Brain microvascular endothelial cell (primary cell): Measurements from ENCODE around the gene B4GALT5.
"Not testable (repeated sequence)": the region's sequence is repeated elsewhere in the genome, so short reads cannot be mapped to it uniquely, and the experiment has no call there.

Source experiments
- DNase-seq: peaks from one replicate; pipeline ENCODE4 v3.0.0-alpha.2; 2020
- H3K27ac ChIP-seq: fragments of 250-450 bp; sonication (Bioruptor Pico); 2 replicates; pipeline ENCODE4 v1.5.1; 2020; ENCODE audit warnings: mild to moderate bottlenecking, moderate library complexity
- H3K27me3 ChIP-seq: fragments of 250-450 bp; sonication (Bioruptor Pico); replicated peaks from 2 replicates; pipeline ENCODE4 v1.5.1; 2020; ENCODE audit warnings: mild to moderate bottlenecking
- H3K36me3 ChIP-seq: fragments of 250-450 bp; sonication (Bioruptor Pico); replicated peaks from 2 replicates; pipeline ENCODE4 v1.5.1; 2020; ENCODE audit warnings: mild to moderate bottlenecking
- H3K4me3 ChIP-seq: 2 replicates; pipeline ENCODE4 v1.5.1; 2011; ENCODE audit warnings: low read depth, mild to moderate bottlenecking, control low read depth, low read length, moderate library complexity
- CTCF ChIP-seq: IDR thresholded peaks from 2 replicates; pipeline ENCODE4 v1.5.1; 2011; ENCODE audit warnings: low read depth, mild to moderate bottlenecking, moderate library complexity, low read length, control low read depth, inconsistent platforms; ENCODE audit errors: missing control alignments
- in situ Hi-C: cut with HindIII; loops from 2 replicates; pipeline ENCODE4 v1.10.0; 2017; ENCODE audit warnings: low sequenced_read_pairs, low pct_ligation_motif_present

The B4GALT5 gene

GRCh38 chr20:49727894-49728885, 14.5 kb upstream of the B4GALT5 start:
- in situ Hi-C loops: no loop called here
- no peak overlapping the region for H3K4me3 ChIP-seq
- TF ChIP-seq CTCF: no peak
- H3K27me3 ChIP-seq: no peaks in the 10 kb centered on the region
- no peaks in the 10 kb centered on the region for H3K36me3 ChIP-seq
- DNase-seq: no peak
- no peak overlapping the region for H3K27ac ChIP-seq

GRCh38 chr20:49727478-49727877, 13.8 kb upstream of the B4GALT5 start:
- in situ Hi-C loops: no loop called here
- TF ChIP-seq CTCF: no peak
- DNase-seq: no peak
- Histone ChIP-seq H3K27ac (no peak overlapping the region), H3K4me3 (no peak overlapping the region), H3K27me3 (no peaks in the 10 kb centered on the region), H3K36me3 (no peaks in the 10 kb centered on the region)

DNA sequence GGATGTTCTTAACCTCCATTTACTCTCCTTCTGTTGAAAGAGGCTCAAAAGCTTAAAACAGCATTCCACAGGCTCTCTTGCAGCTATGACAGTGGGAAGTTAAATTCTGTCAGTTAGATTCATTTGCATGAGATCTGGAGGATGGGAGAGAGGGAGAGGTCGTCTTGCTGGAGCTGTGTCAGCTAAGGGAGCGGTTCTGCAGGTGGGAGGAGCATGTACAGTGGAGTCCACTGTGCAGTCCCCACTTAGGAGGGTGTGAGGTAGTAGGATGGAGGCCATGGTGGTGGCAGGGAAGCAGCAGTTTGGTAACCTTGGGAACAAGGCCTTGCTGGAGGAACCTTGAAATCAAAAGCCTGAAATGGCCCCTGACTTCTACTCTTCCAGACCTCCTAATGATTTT, 12.0 kb upstream of the B4GALT5 start:
- no peak for DNase-seq
- Histone ChIP-seq H3K36me3 (no peaks in the 10 kb centered on the region), H3K27me3 (no peaks in the 10 kb centered on the region), H3K4me3 (no peak overlapping the region), H3K27ac (no peak overlapping the region)
- no peak for TF ChIP-seq CTCF
- in situ Hi-C loops: no loop called here

DNA sequence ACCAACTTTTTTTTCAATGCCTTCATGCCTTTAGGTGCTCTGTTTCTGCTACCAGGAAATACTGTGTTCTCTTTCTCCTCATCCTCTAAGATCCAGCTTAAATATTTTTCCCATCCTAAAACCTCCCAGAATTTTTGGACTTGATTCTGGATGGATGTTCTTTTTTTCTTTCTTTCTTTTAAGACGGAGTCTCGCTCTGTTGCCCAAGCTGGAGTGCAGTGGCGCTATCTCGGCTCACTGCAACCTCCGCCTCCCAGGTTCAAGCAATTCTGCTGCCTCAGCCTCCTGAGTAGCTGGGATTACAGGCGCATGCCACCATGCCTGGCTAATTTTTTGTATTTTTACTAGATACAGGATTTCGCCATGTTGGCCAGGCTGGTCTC, 11.5 kb upstream of the B4GALT5 start:
- H3K27me3 ChIP-seq, in situ Hi-C loops, H3K36me3 ChIP-seq, H3K4me3 ChIP-seq, H3K27ac ChIP-seq, DNase-seq: not testable (repeated sequence)

GRCh38 chr20:49724408-49725223, 10.9 kb upstream of the B4GALT5 start:
- in situ Hi-C loops: no loop called here
- DNase-seq: no peak
- no peaks in the 10 kb centered on the region for H3K27me3 ChIP-seq
- H3K27ac ChIP-seq: no peak overlapping the region
- TF ChIP-seq CTCF: no peak
- H3K36me3 ChIP-seq: no peaks in the 10 kb centered on the region
- no peak overlapping the region for H3K4me3 ChIP-seq

DNA sequence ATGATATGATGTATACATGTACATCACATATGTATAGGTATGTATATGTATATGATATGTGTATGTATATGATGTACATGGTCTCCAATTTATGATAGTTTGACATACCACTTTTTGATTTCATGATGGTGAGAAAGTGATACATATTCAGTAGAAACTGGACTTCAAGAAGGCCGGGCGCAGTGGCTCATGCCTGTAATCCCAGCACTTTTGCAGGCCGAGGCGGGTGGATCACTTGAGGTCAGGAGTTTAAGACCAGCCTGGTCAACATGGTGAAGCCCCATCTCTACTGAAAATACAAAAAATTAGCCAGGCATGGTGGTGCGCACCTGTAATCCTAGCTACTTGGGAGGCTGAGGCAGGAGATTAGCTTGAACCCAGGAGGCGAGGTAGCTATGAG, 10.1 kb upstream of the B4GALT5 start:
- H3K4me3 ChIP-seq, H3K27ac ChIP-seq, H3K36me3 ChIP-seq, in situ Hi-C loops, DNase-seq, H3K27me3 ChIP-seq: not testable (repeated sequence)

- H3K36me3 ChIP-seq, H3K27me3 ChIP-seq, H3K4me3 ChIP-seq, H3K27ac ChIP-seq, in situ Hi-C loops, DNase-seq: not testable (repeated sequence)
Observed at GRCh38 chr20:49721326-49721725, 7.6 kb upstream of the B4GALT5 start.
